GM12878 (cell line): ENCODE data around the gene FTO.

Experiments
- CHD2 ChIP-seq: IDR thresholded peaks from 2 replicates; pipeline ENCODE4 v1.6.1; 2011; ENCODE audit warnings: low read depth, low read length, improper control_type of control experiment, borderline replicate concordance
- POLR2A ChIP-seq: IDR thresholded peaks from 2 replicates; pipeline ENCODE4 v1.6.1; 2011; ENCODE audit warnings: low read depth, mild to moderate bottlenecking, low read length

DNA sequence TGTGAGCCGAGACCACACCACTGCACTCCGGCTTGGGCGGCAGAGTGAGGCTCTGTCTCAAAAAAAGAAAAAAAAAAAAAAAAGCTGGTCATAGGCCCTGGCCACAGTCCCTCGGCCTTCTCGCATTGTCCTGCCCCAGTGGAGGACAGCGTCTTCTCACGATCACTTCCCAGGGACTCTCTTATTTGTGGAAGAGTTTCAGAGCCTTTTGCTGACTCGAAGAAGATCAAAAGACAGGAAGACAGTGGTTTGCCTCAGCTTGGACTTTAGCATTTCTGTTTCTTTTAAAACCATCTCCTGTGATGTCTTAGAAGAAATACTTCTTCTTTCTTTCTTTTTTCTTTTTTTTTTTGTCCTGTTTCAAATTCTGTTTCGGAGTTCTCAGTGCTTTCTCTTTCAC is 210.0 kb downstream of the FTO start:
- TF ChIP-seq CHD2 (no peak), POLR2A (no peak)
